T-helper 9 cell (primary cell): ENCODE results near the gene PARL.
"Not testable (repeated sequence)": the region's sequence is repeated elsewhere in the genome, so short reads cannot be mapped to it uniquely, and the experiment has no call there.

Experiments used
- DNase-seq: peaks from one replicate; pipeline ENCODE4 v3.0.0-alpha.2; 2020

Gene PARL

GRCh38 chr3:183904833-183905780 is 20.4 kb upstream of the PARL start:
- no peak for DNase-seq

GRCh38 chr3:183898028-183898431 is 13.3 kb upstream of the PARL start:
- no peak for DNase-seq

GRCh38 chr3:183897606-183898005 is 12.9 kb upstream of the PARL start:
- DNase-seq = no peak

- DNase-seq = no peak
These were observed 11.9 kb upstream of the PARL start for GRCh38 chr3:183896610-183897009.

- DNase-seq = no peak
These were observed 11.5 kb upstream of the PARL start for GRCh38 chr3:183896184-183896583.

- DNase-seq = no peak
These were observed 11.1 kb upstream of the PARL start for GRCh38 chr3:183895774-183896173.

GRCh38 chr3:183895296-183895695 is 10.6 kb upstream of the PARL start:
- DNase-seq = no peak

- DNase-seq = no peak
These were observed 8.0 kb upstream of the PARL start for GRCh38 chr3:183892610-183893214.

GRCh38 chr3:183885766-183886165 is 1.1 kb upstream of the PARL start:
- no peak for DNase-seq

GRCh38 chr3:183884097-183884426 is 618 bp downstream of the PARL start:
- no peak for DNase-seq

- DNase-seq = no peak
These were observed 1.2 kb downstream of the PARL start for GRCh38 chr3:183883291-183884096.

GRCh38 chr3:183880121-183880520 is 4.6 kb downstream of the PARL start:
- no peak for DNase-seq

GRCh38 chr3:183879243-183879642 is 5.4 kb downstream of the PARL start:
- no peak for DNase-seq

GRCh38 chr3:183878071-183878470 is 6.6 kb downstream of the PARL start:
- no peak for DNase-seq

- not testable (repeated sequence) for DNase-seq
These were observed 7.5 kb downstream of the PARL start for GRCh38 chr3:183877227-183877626.

- DNase-seq = no peak
These were observed 9.3 kb downstream of the PARL start for GRCh38 chr3:183875411-183875810.

GRCh38 chr3:183873914-183874313 is 10.8 kb downstream of the PARL start:
- no peak for DNase-seq

- no peak for DNase-seq
These were observed 13.1 kb downstream of the PARL start for GRCh38 chr3:183871541-183871940.

GRCh38 chr3:183870563-183870962 is 14.1 kb downstream of the PARL start:
- DNase-seq = no peak

- DNase-seq = no peak
These were observed 15.9 kb downstream of the PARL start for GRCh38 chr3:183868796-183869195.

GRCh38 chr3:183862610-183863009 is 22.1 kb downstream of the PARL start:
- no peak for DNase-seq

GRCh38 chr3:183857863-183858262 is 26.8 kb downstream of the PARL start:
- DNase-seq = no peak

- no peak for DNase-seq
These were observed 30.2 kb downstream of the PARL start for GRCh38 chr3:183854318-183855035.
